ENCODE data around the gene AGRP.

The AGRP gene

GRCh38 chr16:67471758-67472384, 11.5 kb downstream of the AGRP start:
- no peak for DNase-seq
- WGBS (ENCODE audit: extremely low coverage, insufficient coverage, low lambda C conversion rate), result no CpG with 5 or more reads among the region's 6 CpGs

GRCh38 chr16:67470359-67470758, 13.0 kb downstream of the AGRP start:
- Histone ChIP-seq H3K4me2 (ENCODE audit: low read length) (no peak overlapping the region), H2BK120ac (ENCODE audit: low read depth, low read length) (no peak overlapping the region), H3K23ac (ENCODE audit: low read length) (no peak overlapping the region), H3K4me1 (ENCODE audit: control insufficient read depth, low read depth, low read length) (peaks cover 1% of the 10 kb centered on the region), H3K4ac (ENCODE audit: low read depth, low read length) (no peak overlapping the region), H4K5ac (ENCODE audit: low read length) (no peak overlapping the region), H2BK15ac (replicated peaks; ENCODE audit: low read depth) (no peak overlapping the region), H3K79me2 (ENCODE audit: control insufficient read depth, insufficient read depth, low read length) (peaks cover 1% of the 10 kb centered on the region), H3K18ac (ENCODE audit: low read length) (no peak overlapping the region), H4K8ac (ENCODE audit: low read depth, low read length) (no peak overlapping the region), H3K56ac (ENCODE audit: low read length) (no peak overlapping the region), H3K79me1 (ENCODE audit: low read length) (peaks cover 20% of the 10 kb centered on the region), H2BK5ac (ENCODE audit: low read length) (no peak overlapping the region), H3K36me3 (ENCODE audit: control insufficient read depth, insufficient read depth, low read length) (no peaks in the 10 kb centered on the region), H3K9ac (ENCODE audit: low read length) (no peak overlapping the region), H3K4me3 (ENCODE audit: low read length) (no peak overlapping the region), H2AK5ac (ENCODE audit: low read length) (no peak overlapping the region), H3K27me3 (ENCODE audit: insufficient read depth, low read length, poor library complexity) (no peaks in the 10 kb centered on the region), H3K27ac (ENCODE audit: low read depth, low read length) (no peak overlapping the region)
- no peak for DNase-seq
- WGBS (ENCODE audit: extremely low coverage, insufficient coverage, low lambda C conversion rate), result no CpG with 5 or more reads among the region's 7 CpGs

More at GRCh38 chr16:67471758-67472384, 11.5 kb downstream of the AGRP start:
- Histone ChIP-seq H3K79me1 (ENCODE audit: low read length) (peaks cover 21% of the 10 kb centered on the region), H3K18ac (ENCODE audit: low read length) (no peak overlapping the region), H3K9ac (ENCODE audit: low read length) (no peak overlapping the region), H2BK15ac (replicated peaks; ENCODE audit: low read depth) (no peak overlapping the region), H3K56ac (ENCODE audit: low read length) (no peak overlapping the region), H3K27ac (ENCODE audit: low read depth, low read length) (no peak overlapping the region), H3K4ac (ENCODE audit: low read depth, low read length) (no peak overlapping the region), H3K79me2 (ENCODE audit: control insufficient read depth, insufficient read depth, low read length) (peaks cover 1% of the 10 kb centered on the region), H3K23ac (ENCODE audit: low read length) (no peak overlapping the region), H2BK5ac (ENCODE audit: low read length) (no peak overlapping the region), H4K8ac (ENCODE audit: low read depth, low read length) (no peak overlapping the region), H3K4me2 (ENCODE audit: low read length) (no peak overlapping the region), H3K4me1 (ENCODE audit: control insufficient read depth, low read depth, low read length) (no peaks in the 10 kb centered on the region), H3K4me3 (ENCODE audit: low read length) (no peak overlapping the region), H3K27me3 (ENCODE audit: insufficient read depth, low read length, poor library complexity) (no peaks in the 10 kb centered on the region), H4K5ac (ENCODE audit: low read length) (no peak overlapping the region), H2AK5ac (ENCODE audit: low read length) (no peak overlapping the region), H3K36me3 (ENCODE audit: control insufficient read depth, insufficient read depth, low read length) (no peaks in the 10 kb centered on the region), H2BK120ac (ENCODE audit: low read depth, low read length) (no peak overlapping the region)

- Histone ChIP-seq H3K36me3 (ENCODE audit: control insufficient read depth, insufficient read depth, low read length) (no peaks in the 10 kb centered on the region), H2BK5ac (ENCODE audit: low read length) (no peak overlapping the region), H3K56ac (ENCODE audit: low read length) (no peak overlapping the region), H3K9ac (ENCODE audit: low read length) (no peak overlapping the region), H3K4me1 (ENCODE audit: control insufficient read depth, low read depth, low read length) (peaks cover 1% of the 10 kb centered on the region), H3K18ac (ENCODE audit: low read length) (no peak overlapping the region), H2AK5ac (ENCODE audit: low read length) (no peak overlapping the region), H3K27ac (ENCODE audit: low read depth, low read length) (no peak overlapping the region), H4K8ac (ENCODE audit: low read depth, low read length) (no peak overlapping the region), H3K4me2 (ENCODE audit: low read length) (no peak overlapping the region), H3K79me2 (ENCODE audit: control insufficient read depth, insufficient read depth, low read length) (no peaks in the 10 kb centered on the region), H4K5ac (ENCODE audit: low read length) (no peak overlapping the region), H2BK15ac (replicated peaks; ENCODE audit: low read depth) (no peak overlapping the region), H3K27me3 (ENCODE audit: insufficient read depth, low read length, poor library complexity) (no peaks in the 10 kb centered on the region), H3K4me3 (ENCODE audit: low read length) (no peak overlapping the region), H3K23ac (ENCODE audit: low read length) (no peak overlapping the region), H3K4ac (ENCODE audit: low read depth, low read length) (no peak overlapping the region), H2BK120ac (ENCODE audit: low read depth, low read length) (no peak overlapping the region), H3K79me1 (ENCODE audit: low read length) (peaks cover 11% of the 10 kb centered on the region)
- no CpG with 5 or more reads among the region's 5 CpGs for WGBS (ENCODE audit: extremely low coverage, insufficient coverage, low lambda C conversion rate)
- DNase-seq, result no peak
These were observed 14.6 kb downstream of the AGRP start for GRCh38 chr16:67468731-67469130.

GRCh38 chr16:67466581-67466980, 16.8 kb downstream of the AGRP start:
- Histone ChIP-seq H3K27ac (ENCODE audit: low read depth, low read length) (no peak overlapping the region), H3K23ac (ENCODE audit: low read length) (no peak overlapping the region), H2BK5ac (ENCODE audit: low read length) (no peak overlapping the region), H3K18ac (ENCODE audit: low read length) (no peak overlapping the region), H3K56ac (ENCODE audit: low read length) (no peak overlapping the region), H3K4ac (ENCODE audit: low read depth, low read length) (no peak overlapping the region), H3K4me2 (ENCODE audit: low read length) (no peak overlapping the region), H3K79me2 (ENCODE audit: control insufficient read depth, insufficient read depth, low read length) (no peaks in the 10 kb centered on the region), H3K9ac (ENCODE audit: low read length) (no peak overlapping the region), H2BK15ac (replicated peaks; ENCODE audit: low read depth) (no peak overlapping the region), H3K4me1 (ENCODE audit: control insufficient read depth, low read depth, low read length) (peaks cover 1% of the 10 kb centered on the region), H2AK5ac (ENCODE audit: low read length) (no peak overlapping the region), H4K5ac (ENCODE audit: low read length) (no peak overlapping the region), H3K4me3 (ENCODE audit: low read length) (no peak overlapping the region), H4K8ac (ENCODE audit: low read depth, low read length) (no peak overlapping the region), H3K27me3 (ENCODE audit: insufficient read depth, low read length, poor library complexity) (no peaks in the 10 kb centered on the region), H3K36me3 (ENCODE audit: control insufficient read depth, insufficient read depth, low read length) (no peaks in the 10 kb centered on the region), H3K79me1 (ENCODE audit: low read length) (peaks cover 6% of the 10 kb centered on the region), H2BK120ac (ENCODE audit: low read depth, low read length) (no peak overlapping the region)
- WGBS (ENCODE audit: extremely low coverage, insufficient coverage, low lambda C conversion rate), result no CpG with 5 or more reads among the region's 6 CpGs
- no peak for DNase-seq

- Histone ChIP-seq H3K79me2 (ENCODE audit: control insufficient read depth, insufficient read depth, low read length) (no peaks in the 10 kb centered on the region), H3K36me3 (ENCODE audit: control insufficient read depth, insufficient read depth, low read length) (no peaks in the 10 kb centered on the region), H3K4ac (ENCODE audit: low read depth, low read length) (no peak overlapping the region), H3K18ac (ENCODE audit: low read length) (no peak overlapping the region), H4K8ac (ENCODE audit: low read depth, low read length) (no peak overlapping the region), H2BK15ac (replicated peaks; ENCODE audit: low read depth) (no peak overlapping the region), H2BK5ac (ENCODE audit: low read length) (no peak overlapping the region), H3K56ac (ENCODE audit: low read length) (no peak overlapping the region), H2BK120ac (ENCODE audit: low read depth, low read length) (no peak overlapping the region), H3K27ac (ENCODE audit: low read depth, low read length) (no peak overlapping the region), H3K4me3 (ENCODE audit: low read length) (no peak overlapping the region), H3K4me1 (ENCODE audit: control insufficient read depth, low read depth, low read length) (peaks cover 1% of the 10 kb centered on the region), H3K4me2 (ENCODE audit: low read length) (no peak overlapping the region), H3K9ac (ENCODE audit: low read length) (no peak overlapping the region), H2AK5ac (ENCODE audit: low read length) (no peak overlapping the region), H3K27me3 (ENCODE audit: insufficient read depth, low read length, poor library complexity) (no peaks in the 10 kb centered on the region), H4K5ac (ENCODE audit: low read length) (no peak overlapping the region), H3K79me1 (ENCODE audit: low read length) (peaks cover 6% of the 10 kb centered on the region), H3K23ac (ENCODE audit: low read length) (no peak overlapping the region)
- no CpG with 5 or more reads among the region's 2 CpGs for WGBS (ENCODE audit: extremely low coverage, insufficient coverage, low lambda C conversion rate)
- DNase-seq, result no peak
These were observed 18.8 kb downstream of the AGRP start for GRCh38 chr16:67464565-67464964.

GRCh38 chr16:67463691-67464090, 19.7 kb downstream of the AGRP start:
- no peak overlapping the region for H4K8ac ChIP-seq (ENCODE audit: low read depth, low read length)

More at GRCh38 chr16:67463691-67464090, 19.7 kb downstream of the AGRP start:
- H3K36me3 ChIP-seq (ENCODE audit: control insufficient read depth, insufficient read depth, low read length), result no peaks in the 10 kb centered on the region
- H3K4ac ChIP-seq (ENCODE audit: low read depth, low read length), result no peak overlapping the region
- no peak for DNase-seq
- H3K79me1 ChIP-seq (ENCODE audit: low read length), result peaks cover 6% of the 10 kb centered on the region
- H3K27ac ChIP-seq (ENCODE audit: low read depth, low read length), result no peak overlapping the region
- WGBS (ENCODE audit: extremely low coverage, insufficient coverage, low lambda C conversion rate), result no CpG with 5 or more reads among the region's 4 CpGs
- no peak overlapping the region for H2BK15ac ChIP-seq (replicated peaks; ENCODE audit: low read depth)
- no peak overlapping the region for H2BK120ac ChIP-seq (ENCODE audit: low read depth, low read length)
- H3K4me1 ChIP-seq (ENCODE audit: control insufficient read depth, low read depth, low read length), result peaks cover 1% of the 10 kb centered on the region
- no peak overlapping the region for H4K5ac ChIP-seq (ENCODE audit: low read length)
- H3K4me2 ChIP-seq (ENCODE audit: low read length), result no peak overlapping the region
- H2AK5ac ChIP-seq (ENCODE audit: low read length), result no peak overlapping the region
- H3K56ac ChIP-seq (ENCODE audit: low read length), result no peak overlapping the region
- H3K9ac ChIP-seq (ENCODE audit: low read length), result no peak overlapping the region
- H3K4me3 ChIP-seq (ENCODE audit: low read length), result no peak overlapping the region
- H3K23ac ChIP-seq (ENCODE audit: low read length), result no peak overlapping the region
- no peaks in the 10 kb centered on the region for H3K27me3 ChIP-seq (ENCODE audit: insufficient read depth, low read length, poor library complexity)
- H3K18ac ChIP-seq (ENCODE audit: low read length), result no peak overlapping the region
- H2BK5ac ChIP-seq (ENCODE audit: low read length), result no peak overlapping the region
- no peaks in the 10 kb centered on the region for H3K79me2 ChIP-seq (ENCODE audit: control insufficient read depth, insufficient read depth, low read length)

Data from mesendoderm (in vitro differentiated cells).